H1 (cell line): ENCODE measurements around the gene SLIT3.

Source experiments
- EP300 ChIP-seq, 2 experiments: IDR thresholded peaks; 1 replicate in 1 of 2; 2 replicates in 1 of 2; pipeline ENCODE4 v1.6.1; 2011 to 2012; ENCODE audit warnings: low read depth in 2 of 2, low read length in 2 of 2, mild to moderate bottlenecking in 2 of 2, borderline replicate concordance in 1 of 2, inconsistent platforms in 1 of 2, moderate library complexity in 1 of 2
- EZH2 ChIP-seq: fragments of 200-600 bp; sonication (generic); IDR thresholded peaks from 2 replicates; pipeline ENCODE4 v1.7.1; 2012; ENCODE audit warnings: low read depth, mild to moderate bottlenecking, moderate library complexity, low read length, inconsistent platforms; ENCODE audit not compliant: severe bottlenecking
- HDAC6 ChIP-seq: IDR thresholded peaks from one replicate; pipeline ENCODE4 v1.7.1; 2012; ENCODE audit warnings: low read depth, mild to moderate bottlenecking, inconsistent platforms, low read length, moderate library complexity
- KDM5A ChIP-seq: fragments of 200-600 bp; IDR thresholded peaks from 2 replicates; pipeline ENCODE4 v1.7.1; 2012; ENCODE audit warnings: mild to moderate bottlenecking, low read length, inconsistent platforms, mixed read lengths
- POLR2A ChIP-seq, 2 experiments: IDR thresholded peaks; 1 replicate in 1 of 2; 2 replicates in 1 of 2; pipeline ENCODE4 v1.6.1; 2011; ENCODE audit warnings: low read depth in 2 of 2, low read length in 2 of 2, mild to moderate bottlenecking in 2 of 2; ENCODE audit errors: control extremely low read depth in 1 of 2
- SAP30 ChIP-seq: fragments of 300-600 bp; sonication (generic); IDR thresholded peaks from 2 replicates; pipeline ENCODE4 v1.7.1; 2012; ENCODE audit warnings: low read length, moderate library complexity, mild to moderate bottlenecking, inconsistent platforms; ENCODE audit not compliant: insufficient read depth, insufficient replicate concordance
- SIN3A ChIP-seq, 2 experiments: IDR thresholded peaks in 1 of 2; conservative IDR thresholded peaks in 1 of 2; 2 replicates each; pipeline ENCODE4 v1.6.1; 2011 to 2012; ENCODE audit warnings: low read length in 2 of 2, improper control_type of control experiment in 1 of 2, low read depth in 1 of 2, mild to moderate bottlenecking in 1 of 2
- SUZ12 ChIP-seq: fragments of 200-600 bp; sonication (generic); IDR thresholded peaks from 2 replicates; pipeline ENCODE4 v1.6.1; 2012; ENCODE audit warnings: mild to moderate bottlenecking, inconsistent platforms, low read length, moderate library complexity, mixed read lengths
- TEAD4 ChIP-seq: IDR thresholded peaks from 2 replicates; pipeline ENCODE4 v1.6.1; 2012; ENCODE audit warnings: low read depth, low read length, inconsistent platforms, mixed read lengths
- TF ChIP-seq, protein P1 (sequence below), 3 experiments: IDR thresholded peaks; 1 replicate in 2 of 3; 2 replicates in 1 of 3; pipeline versions ENCODE4 v1.5.1 to v1.6.1; 2011; ENCODE audit warnings: low read length in 3 of 3, mild to moderate bottlenecking in 3 of 3, inconsistent platforms in 2 of 3, low read depth in 1 of 3, moderate library complexity in 1 of 3; ENCODE audit not compliant: insufficient read depth in 1 of 3; ENCODE audit errors: control extremely low read depth in 1 of 3
- TF ChIP-seq, protein P2 (sequence below): IDR thresholded peaks from 2 replicates; pipeline ENCODE4 v1.6.1; 2012; ENCODE audit warnings: inconsistent platforms

DNA sequence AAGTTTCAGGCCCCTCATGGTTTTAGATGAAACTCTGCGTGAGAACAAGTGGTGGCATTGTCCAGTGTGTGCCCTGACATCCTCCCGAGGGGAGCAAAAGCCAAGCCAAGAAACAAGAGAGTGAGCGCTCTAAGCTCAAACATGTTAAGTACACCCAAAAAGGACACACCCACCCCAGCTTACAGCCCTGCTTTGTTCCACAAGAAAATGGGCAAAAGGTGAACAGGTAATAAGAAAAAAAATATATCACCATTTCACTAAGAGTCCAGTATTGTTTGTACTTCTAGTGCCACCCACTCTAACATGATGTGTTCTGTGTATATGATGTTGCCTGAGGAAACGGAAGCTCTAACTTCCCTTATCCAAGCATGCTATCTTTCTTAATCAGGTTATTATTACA lies 278.2 kb downstream of the SLIT3 start:
- no peak for TF ChIP-seq POLR2A (IDR thresholded peaks at IDR 0.05; ENCODE audit: control extremely low read depth in 1 of 2, low read depth in 2 of 2, low read length in 2 of 2)
- no peak for TF ChIP-seq EZH2
- TF ChIP-seq TEAD4 = no peak
- TF ChIP-seq, protein P1, sequence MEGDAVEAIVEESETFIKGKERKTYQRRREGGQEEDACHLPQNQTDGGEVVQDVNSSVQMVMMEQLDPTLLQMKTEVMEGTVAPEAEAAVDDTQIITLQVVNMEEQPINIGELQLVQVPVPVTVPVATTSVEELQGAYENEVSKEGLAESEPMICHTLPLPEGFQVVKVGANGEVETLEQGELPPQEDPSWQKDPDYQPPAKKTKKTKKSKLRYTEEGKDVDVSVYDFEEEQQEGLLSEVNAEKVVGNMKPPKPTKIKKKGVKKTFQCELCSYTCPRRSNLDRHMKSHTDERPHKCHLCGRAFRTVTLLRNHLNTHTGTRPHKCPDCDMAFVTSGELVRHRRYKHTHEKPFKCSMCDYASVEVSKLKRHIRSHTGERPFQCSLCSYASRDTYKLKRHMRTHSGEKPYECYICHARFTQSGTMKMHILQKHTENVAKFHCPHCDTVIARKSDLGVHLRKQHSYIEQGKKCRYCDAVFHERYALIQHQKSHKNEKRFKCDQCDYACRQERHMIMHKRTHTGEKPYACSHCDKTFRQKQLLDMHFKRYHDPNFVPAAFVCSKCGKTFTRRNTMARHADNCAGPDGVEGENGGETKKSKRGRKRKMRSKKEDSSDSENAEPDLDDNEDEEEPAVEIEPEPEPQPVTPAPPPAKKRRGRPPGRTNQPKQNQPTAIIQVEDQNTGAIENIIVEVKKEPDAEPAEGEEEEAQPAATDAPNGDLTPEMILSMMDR (IDR thresholded peaks at IDR 0.05; ENCODE audit: control extremely low read depth in 1 of 3, insufficient read depth in 1 of 3, low read depth in 1 of 3, low read length in 3 of 3) = no peak
- TF ChIP-seq KDM5A = no peak
- TF ChIP-seq EP300 (IDR thresholded peaks at IDR 0.05; ENCODE audit: borderline replicate concordance in 1 of 2, low read depth in 2 of 2, low read length in 2 of 2) = no peak
- TF ChIP-seq, protein P2, sequence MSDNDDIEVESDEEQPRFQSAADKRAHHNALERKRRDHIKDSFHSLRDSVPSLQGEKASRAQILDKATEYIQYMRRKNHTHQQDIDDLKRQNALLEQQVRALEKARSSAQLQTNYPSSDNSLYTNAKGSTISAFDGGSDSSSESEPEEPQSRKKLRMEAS = no peak
- no peak for TF ChIP-seq SUZ12
- no peak for TF ChIP-seq HDAC6
- TF ChIP-seq SIN3A (conservative IDR thresholded peaks at IDR 0.05 in 1 of 2, IDR thresholded peaks at IDR 0.05 in 1 of 2; ENCODE audit: low read depth in 1 of 2, low read length in 2 of 2) = no peak
- no peak for TF ChIP-seq SAP30
